Measurements from ENCODE around the gene TNK2.
"Not testable (repeated sequence)": the region's sequence is repeated elsewhere in the genome, so short reads cannot be mapped to it uniquely, and the experiment has no call there.

Gene TNK2

DNA sequence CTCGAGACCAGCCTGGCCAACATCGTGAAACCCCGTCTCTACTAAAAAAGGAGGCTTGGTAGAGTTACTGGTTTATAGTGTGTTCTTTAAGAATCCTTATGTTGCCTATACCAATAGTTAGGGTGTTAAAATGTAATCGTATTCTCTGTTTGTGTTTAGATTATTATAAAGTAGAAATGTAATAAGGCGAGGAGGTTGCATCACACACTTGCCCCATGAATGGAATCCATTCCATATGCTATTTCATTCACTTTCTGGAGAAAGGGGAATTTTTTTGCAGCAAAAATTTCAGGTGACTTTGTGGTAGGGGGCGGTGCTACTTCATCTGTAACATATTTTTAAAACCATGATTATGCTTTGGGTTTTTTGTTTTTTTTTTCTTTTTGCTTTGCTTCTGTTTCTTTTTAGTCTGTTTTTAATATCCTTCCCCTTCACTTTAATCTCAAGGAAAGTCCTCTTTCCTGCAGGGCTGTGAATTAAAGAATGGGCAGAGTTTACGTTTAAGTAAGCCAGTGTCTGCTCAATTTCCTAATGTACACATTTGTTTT is 63.6 kb downstream of the TNK2 start:
- DNase-seq, result no peak

DNA sequence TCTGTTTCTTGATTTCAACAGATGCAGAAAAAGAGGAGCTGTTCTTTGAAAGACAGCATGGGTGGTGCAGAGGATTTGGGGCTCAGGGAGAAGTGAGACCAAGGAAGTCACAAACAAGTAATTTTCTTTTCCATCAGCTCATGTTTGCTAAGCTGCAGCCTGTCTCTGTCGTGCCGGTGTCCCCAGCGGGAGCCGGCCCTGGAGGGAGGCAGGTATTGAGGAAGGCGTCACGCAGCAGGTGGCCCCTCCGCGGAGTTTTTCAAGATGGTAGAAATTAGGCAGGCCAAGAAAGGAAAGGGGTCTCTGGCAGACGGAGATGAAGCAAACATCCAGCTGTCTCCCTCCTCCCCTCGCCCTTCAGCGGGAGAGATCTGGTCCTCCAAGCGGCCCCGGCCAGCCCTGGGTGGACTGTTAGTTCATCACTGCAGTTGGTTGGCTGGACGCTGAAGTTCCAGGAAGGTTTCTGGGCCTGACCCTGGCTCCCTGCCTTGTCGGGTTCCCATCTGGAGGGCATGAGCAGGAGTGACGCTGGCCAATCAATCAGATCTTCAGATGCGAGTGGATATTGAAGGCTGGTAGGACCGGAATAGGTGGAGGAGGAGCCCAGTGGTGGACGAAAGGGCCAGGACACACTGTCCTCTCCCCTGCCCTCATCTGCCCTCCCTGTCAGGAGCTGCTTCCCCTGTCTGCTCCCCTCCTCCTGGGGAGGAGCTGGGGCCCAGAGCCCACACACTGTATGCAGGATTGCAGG is 68.9 kb downstream of the TNK2 start:
- no peak for DNase-seq

DNA sequence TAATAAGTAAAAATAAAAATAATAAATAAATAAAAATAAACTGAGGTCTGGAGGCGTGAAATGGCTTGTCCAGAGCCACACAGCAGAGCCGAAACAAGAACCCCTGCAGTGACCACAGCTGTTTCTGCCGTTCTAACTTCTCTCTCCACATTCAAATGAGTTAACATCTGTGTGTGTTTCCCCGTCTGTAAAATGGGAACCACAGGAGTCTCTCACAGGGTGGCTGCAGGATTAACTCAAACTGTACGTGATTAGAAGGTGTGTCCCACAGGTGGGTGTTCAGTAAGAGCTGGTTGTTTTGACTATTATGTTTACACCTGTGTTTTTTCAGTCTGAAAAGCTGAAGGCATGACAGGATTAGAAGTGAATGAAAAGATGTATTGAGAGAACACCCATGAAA is 69.6 kb downstream of the TNK2 start:
- no peak for DNase-seq

DNA sequence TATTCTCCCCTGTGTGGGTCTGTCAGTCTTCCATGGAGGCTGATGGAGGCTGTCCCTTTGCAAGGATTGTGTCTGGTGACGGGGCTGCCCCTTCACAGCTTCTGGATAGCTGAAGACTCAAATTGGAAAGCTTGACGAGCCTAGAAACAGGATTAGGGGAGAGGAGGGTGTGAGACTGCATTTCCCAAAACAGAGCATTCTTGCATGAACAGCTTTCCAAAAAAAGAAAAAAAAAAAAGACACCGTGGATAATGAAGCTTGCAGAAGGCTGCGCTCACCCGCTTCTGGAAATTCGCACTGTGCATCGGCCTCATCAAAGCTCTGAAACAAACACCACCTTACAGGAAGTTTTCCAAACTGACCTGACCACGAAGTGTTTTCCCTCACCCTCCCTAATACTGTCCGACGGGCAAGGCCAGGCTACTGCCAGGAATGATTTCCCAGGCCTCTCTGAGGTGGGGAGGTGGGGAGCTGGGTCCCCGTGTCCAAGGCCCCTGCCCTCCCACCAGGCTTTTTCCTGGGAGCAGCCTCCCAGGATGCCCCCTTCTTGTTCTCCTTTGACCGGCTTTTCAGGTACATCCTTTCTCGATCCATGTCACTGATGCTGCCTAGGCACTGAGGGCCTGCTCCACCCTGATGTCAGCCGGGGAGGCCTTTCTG is 71.7 kb downstream of the TNK2 start:
- no peak for DNase-seq

DNA sequence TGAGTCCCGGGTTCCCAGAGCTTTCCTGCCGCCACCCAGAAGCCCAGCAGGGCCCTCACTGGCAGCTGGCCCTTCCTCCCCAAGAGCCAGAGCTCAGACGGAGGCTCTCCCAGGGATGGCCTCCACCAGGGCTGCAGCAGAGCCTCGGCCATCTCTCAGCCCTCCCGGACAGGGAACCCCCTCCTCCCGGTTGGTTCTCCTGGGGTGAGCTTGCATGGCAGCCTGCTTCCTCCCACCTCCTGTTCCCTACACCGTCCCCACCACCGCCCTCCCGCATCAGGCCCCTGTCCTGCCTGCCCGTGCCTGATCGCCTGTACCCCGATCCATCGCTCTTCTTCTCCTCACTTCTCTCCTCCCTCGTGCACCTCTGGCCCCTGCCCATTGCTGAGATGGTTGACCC is 72.6 kb downstream of the TNK2 start:
- no peak for DNase-seq

DNA sequence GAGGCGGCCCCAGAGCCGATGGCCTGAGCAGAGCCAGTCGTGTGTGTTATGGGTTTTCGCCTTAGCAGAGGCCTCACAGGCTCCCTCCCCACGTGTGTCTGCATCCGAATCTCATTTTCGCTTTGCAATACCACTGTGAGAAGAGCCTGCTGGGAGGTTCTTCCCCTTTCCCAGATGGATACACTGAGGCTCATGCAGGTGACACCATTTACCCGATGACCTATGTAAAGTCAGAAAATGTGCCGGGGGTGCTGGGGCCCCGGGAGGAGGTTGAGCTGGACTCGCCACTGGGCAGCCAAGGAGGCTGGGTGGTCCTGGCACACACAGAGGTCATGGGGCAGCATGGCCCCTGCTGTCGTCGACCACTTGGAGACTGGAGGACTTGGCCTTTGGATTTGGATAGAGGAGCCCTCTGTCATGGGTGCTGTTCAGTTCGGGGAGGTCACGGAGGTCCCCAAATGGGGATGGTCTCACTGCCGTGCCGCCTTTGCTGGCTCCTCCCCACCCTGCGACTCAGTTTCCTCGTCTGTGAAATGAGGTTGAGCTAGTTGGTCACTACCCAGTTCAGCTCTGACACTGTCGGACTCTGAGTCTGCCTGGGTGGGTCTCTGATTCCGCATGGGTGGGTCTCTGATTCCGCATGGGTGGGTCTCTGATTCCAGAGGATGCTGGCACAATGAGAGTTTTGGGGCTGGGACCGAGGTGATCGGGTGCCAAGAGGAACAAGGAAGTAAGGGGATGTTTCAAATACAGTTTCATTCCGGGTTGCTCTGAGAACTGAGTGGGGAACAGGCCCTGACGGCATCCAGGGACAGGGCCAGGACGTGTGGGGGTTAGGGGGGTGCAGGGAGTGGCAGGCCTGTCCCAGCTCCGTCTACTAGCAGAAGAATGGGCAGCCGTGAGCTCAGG is 73.4 kb downstream of the TNK2 start:
- no peak for DNase-seq

DNA sequence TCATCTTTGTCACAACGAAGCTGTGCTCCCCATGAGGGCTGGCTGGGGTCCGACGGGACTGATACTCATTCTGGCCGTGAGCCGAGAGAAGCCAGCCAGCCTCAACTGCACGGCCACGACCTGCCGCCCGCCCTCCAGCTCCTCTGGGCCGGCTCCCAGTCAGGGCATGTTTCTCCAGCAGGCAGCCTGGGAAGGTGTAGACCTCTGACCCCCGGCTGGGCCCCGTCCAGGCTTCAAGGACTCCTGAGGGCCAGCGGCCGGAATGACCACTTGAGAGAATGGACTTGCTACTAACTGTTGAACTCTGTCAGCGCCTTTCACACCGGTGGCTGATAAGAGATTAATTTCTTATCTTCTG is 78.5 kb downstream of the TNK2 start:
- no peak for DNase-seq

DNA sequence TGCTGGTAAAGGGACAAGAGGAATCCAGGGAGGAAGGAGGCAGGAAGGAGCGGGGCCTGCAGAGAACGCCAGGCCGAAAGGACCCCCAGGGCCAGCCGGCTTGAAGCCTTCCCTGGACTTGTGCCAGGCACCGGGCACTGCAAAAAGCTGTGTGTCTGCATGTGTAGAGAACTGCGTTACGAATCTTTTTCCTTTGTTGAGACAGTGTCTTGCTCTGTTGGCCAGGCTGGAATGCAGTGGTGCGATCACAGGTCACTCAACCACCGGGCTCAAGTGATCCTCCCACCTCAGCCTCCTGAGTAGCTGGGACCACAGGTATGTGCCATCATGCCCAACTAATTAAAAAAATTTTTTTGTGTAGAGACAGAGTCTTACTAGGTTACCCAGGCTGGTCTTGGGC is 79.6 kb downstream of the TNK2 start:
- no peak for DNase-seq

DNA sequence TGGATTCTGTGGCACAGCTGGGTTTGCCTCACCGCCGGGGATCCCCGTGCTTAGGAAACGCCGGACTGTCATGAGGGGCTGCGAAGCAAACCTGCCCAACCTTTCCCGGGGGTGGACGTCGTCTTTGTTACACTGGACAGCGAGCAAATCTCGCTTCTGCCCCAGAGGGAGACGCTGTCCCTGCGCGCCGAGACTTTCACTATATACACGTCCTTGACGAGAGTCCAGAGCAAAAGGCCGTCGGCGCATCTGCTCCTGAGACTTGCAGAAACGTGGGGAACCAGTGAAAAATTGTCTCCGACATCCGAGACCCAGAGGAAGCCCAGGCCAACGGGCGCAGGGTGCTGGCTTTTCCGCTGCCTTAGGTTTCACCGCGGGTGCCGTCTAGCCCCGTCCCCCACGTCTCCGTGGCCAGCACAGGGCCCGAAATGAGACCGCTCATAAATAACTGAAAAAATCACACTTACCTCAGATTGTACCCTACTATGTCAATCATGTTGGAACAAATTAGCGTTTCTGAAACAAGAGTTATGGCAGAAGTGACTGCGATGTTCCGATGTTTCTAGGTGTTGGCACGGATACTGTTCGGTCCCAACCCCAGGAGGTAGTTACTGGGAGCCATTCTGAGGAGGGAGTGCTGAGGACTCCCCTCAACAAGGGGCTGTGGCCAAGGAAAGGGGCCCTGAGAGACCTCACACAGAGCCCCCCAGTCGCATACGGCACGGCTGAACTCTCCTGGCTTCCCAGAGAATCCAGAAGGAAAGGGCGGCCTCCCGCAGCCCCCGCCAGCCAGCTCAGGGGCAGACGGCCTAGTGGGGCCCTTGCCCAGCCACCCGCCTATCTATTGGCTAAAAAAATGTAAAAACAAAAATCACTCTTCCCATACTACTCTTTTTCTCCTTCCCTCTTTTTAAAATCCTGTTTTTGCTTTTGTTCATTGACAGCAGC is 82.2 kb downstream of the TNK2 start:
- DNase-seq, result no peak

DNA sequence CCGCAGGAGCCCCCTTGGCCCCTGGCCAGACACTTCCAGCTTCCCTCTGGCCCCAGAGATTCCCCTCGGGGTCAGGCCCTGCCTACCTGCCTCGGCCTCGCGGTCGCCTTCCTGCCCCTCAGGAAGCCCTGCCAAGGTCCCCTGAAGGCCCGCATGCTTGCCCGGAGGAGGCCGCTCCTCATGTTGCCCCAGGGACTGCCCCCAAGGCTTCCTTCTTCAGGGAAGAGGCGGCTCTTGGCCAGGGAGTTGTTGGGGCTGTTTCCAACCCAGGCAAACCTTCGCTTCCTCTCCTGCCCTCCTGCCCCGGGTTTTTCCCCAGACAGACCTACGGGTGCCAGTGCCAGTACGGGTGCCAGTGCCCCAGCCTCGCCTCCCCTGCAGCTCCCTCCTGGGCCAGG is 83.2 kb downstream of the TNK2 start:
- DNase-seq, result no peak

DNA sequence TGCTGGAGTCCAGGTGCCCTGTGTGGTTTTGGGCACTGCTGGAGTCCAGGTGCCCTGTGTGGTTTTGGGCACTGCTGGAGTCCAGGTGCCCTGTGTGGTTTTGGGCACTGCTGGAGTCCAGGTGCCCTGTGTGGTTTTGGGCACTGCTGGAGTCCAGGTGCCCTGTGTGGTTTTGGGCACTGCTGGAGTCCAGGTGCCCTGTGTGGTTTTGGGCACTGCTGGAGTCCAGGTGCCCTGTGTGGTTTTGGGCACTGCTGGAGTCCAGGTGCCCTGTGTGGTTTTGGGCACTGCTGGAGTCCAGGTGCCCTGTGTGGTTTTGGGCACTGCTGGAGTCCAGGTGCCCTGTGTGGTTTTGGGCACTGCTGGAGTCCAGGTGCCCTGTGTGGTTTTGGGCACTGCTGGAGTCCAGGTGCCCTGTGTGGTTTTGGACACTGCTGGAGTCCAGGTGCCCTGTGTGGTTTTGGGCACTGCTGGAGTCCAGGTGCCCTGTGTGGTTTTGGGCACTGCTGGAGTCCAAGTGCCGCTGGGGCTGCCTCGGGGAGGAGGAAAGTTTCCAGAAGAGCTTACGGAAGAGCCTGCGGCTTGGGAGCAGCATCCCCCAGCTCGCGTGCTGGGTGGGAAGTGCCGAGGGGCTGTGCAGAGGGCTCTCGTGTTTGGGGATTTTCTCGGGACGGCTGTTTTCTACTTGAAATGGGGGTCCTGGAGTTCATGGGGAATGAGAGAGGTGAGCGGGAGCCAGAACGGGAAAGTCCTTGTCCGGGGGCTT is 83.7 kb downstream of the TNK2 start:
- DNase-seq, result not testable (repeated sequence)

DNA sequence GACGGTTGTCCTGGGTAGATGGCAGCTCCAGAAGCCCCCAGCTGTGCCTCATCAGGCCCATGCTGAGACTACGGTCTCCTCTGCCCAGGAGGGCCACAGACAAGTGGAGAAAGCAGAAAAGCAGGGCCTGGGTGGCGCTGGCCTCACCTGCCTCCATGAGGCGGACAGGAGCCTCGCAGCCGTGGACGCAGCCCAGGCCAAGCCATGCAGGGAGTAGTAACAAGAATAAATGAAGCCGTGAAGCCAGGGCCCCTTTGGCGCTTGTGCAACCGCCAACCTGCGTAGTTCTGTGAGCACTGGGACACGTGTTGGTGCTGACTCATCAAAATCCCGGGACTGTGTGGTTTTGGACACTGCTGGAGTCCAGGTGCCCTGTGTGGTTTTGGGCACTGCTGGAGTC is 84.4 kb downstream of the TNK2 start:
- no peak for DNase-seq

DNA sequence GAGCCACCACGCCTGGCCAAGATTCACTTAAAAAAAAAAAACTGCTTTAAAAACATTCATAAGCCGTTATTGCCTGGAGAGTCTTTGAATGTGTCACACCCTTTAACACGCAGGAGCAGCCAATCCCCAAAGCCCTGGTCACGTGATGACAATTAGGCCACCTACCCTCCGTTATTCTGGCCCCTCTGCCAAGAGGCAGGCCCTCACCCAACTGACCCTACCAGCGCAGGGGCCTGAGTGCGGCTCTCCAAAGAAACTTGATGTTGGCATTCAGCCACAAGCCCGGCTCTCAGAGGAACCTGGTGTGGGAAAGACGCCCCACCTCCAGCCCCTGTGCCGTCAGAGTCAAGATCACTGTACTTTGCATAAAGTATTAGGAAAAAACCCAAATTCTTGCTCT is 85.1 kb downstream of the TNK2 start:
- DNase-seq, result no peak

DNA sequence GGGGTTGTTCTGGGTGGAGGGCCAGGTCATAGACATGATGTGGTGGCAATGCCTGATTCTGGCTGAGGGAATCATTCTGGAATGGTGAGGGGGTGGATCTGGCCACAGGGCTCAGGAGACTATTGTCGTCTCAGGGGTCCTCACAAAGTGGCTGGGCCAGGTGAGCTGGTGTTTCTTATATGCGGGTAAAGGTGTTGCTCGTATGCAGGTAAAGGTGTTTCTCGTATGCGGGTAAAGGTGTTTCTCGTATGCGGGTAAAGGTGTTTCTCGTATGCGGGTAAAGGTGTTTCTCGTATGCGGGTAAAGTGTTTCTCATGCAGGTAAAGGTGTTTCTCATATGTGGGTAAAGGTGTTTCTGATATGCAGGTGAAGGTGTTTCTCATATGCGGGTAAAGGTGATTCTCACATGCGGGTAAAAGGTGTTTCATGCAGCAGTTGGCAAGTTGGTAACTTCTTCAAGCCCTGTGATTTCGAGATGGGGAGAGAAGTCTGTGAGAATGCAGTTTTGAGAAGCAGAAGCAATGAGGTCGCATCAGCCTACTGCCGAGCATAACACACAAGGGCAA is 86.1 kb downstream of the TNK2 start:
- no peak for DNase-seq

DNA sequence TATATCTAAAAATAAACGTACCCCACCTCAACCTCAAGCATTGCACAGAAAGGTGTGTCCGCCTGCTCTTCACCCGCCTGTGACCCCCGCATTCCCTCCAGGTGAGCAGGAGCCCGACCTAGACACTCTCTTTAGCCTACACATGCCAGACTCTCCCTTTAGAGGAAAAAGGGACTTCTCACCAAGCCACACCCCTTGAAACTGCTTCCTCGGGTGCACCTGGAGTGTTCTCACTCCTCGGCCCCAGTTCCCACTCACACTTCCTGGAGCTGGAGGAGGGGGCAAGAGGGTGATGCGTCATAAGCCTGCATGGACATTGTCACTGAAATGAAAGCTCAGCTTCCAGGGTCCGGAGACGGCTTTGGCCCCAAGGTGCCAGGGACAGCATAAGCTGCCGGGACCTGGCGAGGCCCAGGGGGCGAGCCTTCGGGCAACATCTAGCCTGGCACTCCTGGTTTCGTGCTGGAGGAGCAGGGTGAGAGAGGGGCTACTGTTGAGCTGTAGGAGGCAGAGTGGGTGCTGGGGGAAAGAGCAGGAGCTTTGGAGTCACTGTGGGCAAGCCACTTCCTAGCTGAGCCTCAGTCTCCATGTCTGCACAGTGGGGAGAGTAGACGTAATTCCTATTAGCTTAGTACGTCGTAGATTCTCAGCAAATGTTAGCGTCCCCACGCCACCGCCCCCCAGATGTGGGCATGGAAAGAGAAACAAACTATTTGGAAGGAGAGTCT is 86.8 kb downstream of the TNK2 start:
- no peak for DNase-seq

DNA sequence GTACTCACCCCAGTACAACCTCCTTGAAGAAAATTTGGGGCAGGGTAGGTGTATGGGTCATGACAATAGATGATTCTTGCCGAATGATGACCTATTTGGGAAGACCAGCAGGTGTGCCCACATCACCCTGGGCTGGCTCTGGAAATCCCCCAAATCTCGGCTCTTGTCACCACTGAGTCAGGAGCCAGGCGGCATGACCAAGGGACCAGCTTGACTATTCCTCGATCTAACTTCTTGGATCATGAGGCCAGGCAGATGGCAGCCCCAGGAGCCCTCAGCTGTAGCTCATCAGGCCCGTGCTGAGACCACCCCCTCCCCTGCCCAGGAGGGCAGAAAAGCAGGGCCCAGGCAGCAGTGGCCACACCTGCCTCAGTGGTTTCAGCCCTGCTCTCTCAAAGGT is 87.5 kb downstream of the TNK2 start:
- DNase-seq, result no peak

DNA sequence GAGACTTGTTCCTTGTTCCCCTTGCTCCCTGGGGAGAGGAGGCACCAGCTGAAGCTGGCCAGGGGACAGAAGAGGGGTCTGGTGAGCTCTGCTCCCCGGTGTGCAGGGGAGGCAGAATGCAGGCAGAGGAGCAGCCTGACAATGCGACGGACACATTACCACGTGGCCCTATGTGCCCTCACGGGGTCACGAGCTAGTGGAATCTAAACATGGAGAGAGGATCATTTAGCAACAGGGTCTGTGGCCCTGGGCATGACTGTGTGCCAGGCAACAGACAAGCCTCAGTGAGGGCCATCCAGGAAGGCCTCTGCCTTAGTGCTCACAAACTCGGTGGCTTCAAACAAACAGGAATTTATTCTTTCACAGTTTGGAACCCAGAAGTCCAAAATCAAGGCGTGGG is 88.2 kb downstream of the TNK2 start:
- no peak for DNase-seq

DNA sequence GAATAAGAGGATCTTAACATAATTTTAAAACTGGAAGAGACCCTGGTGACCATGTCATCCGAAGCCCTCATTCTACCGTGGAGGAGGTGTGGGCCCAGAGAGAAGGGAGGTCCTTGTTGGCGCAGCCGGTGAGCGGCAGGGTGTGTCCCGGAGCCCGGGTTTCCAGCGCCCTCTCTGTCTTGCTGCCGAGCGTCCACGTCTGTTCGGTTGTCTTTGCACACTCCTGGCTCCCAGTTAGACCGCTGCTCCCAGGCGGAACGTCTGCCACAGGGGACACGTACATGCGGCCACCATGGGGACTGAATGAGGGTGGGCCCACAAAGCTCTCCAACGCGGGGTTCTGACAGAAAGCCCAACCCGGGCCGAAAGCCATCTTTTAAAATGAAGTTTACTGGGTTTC is 90.0 kb downstream of the TNK2 start:
- DNase-seq, result no peak

DNA sequence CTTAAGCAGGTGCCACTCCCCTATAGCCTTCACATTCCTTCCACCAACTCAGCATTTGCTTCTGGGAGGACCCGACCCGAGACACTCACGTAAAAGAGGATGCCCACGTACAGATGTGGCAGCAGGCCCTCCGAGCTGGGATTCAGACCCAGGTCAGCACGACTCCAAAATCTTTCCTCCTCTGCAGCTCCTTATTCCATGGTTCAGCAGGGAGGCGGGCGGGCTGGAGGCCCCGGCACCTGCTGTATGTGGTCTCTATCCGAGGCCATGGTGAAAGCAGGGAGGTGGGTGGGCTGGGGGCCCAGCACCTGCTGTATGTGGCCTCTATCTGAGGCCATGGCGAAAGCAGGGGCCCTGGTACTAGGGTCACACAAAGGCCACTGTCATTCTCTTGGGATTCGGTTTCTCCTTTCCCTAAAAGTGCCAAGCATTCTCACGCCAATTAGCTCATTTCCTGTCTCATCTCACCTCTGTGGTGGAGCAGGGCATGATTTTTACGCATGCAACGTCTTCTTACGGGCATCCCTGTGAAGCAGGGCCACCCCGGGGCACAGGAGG is 90.7 kb downstream of the TNK2 start:
- no peak for DNase-seq

DNA sequence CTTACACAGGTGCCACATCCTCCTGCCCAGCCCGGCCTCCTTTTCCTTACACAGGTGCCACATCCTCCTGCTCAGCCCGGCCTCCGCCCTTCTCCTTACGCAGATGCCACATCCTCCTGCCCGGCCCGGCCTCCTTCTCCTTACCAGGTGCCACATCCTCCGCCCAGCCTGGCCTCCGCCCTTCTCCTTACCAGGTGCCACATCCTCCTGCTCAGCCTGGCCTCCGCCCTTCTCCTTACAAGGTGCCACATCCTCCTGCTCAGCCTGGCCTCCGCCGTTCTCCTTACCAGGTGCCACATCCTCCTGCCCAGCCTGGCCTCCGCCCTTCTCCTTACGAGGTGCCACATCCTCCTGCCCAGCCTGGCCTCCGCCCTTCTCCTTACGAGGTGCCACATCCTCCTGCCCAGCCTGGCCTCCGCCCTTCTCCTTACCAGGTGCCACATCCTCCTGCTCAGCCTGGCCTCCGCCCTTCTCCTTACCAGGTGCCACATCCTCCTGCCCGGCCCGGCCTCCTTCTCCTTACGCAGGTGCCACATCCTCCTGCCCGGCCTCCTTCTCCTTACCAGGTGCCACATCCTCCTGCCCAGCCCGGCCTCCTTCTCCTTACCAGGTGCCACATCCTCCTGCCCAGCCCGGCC is 92.0 kb downstream of the TNK2 start:
- not testable (repeated sequence) for DNase-seq
